Measurements from ENCODE around the gene PTMS.
A peak's percentile ranks its signal among the peaks of the same experiment; 100 is the strongest.

Gene PTMS

DNA sequence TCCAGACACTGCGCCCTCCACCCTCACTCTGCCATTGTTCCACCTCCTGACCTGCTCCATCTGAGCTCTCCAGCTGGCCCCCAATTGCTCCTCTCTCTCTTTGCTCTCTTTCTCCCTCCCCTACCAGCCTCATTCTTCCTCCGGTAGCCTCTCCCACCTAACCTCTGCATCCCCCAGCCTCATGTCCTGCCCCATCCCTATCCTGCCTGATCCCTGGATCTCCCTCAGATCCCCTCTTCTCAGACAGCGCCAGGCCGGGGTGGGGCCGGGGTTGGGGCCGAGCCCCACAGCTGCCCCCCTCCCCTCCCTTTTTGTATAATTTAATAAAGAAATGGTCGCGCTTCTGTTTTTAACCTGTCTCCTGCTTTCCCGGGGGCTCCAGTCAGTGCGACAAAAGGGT is 4.4 kb downstream of the PTMS start:
- no peak overlapping the region for H3K27ac ChIP-seq
- DNase-seq (ENCODE audit: low read depth, low spot score) = no peak

- no peak overlapping the region for H3K27ac ChIP-seq
- no peak for DNase-seq (ENCODE audit: low read depth, low spot score)
Measured at GRCh38 chr12:6771091-6771495, 4.9 kb downstream of the PTMS start.

- no peak overlapping the region for H3K27ac ChIP-seq
- DNase-seq (ENCODE audit: low read depth, low spot score) = no peak
Measured at GRCh38 chr12:6771509-6772330, 5.6 kb downstream of the PTMS start.

DNA sequence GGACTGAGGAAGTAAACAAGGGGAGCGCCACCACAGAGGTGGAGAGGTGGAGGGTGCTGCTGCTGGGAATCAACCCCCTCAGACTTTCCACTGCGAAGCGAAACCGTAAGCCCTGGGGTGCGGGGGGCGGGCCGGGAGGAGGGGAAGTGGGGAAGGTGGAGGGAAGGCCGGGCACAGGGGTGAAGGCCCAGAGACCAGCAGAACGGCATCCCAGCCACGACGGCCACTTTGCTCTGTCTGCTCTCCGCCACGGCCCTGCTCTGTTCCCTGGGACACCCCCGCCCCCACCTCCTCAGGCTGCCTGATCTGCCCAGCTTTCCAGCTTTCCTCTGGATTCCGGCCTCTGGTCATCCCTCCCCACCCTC is 6.2 kb downstream of the PTMS start, which contains the start of gene LAG3:
TSS of gene LAG3 (plus strand) at position 190 of the 365 bp plus-strand sequence. CDS start 333 bp downstream, outside the sequence.
- DNase-seq (ENCODE audit: low read depth, low spot score) = no peak
- H3K27ac ChIP-seq = no peak within 1 kb of the TSS

DNA sequence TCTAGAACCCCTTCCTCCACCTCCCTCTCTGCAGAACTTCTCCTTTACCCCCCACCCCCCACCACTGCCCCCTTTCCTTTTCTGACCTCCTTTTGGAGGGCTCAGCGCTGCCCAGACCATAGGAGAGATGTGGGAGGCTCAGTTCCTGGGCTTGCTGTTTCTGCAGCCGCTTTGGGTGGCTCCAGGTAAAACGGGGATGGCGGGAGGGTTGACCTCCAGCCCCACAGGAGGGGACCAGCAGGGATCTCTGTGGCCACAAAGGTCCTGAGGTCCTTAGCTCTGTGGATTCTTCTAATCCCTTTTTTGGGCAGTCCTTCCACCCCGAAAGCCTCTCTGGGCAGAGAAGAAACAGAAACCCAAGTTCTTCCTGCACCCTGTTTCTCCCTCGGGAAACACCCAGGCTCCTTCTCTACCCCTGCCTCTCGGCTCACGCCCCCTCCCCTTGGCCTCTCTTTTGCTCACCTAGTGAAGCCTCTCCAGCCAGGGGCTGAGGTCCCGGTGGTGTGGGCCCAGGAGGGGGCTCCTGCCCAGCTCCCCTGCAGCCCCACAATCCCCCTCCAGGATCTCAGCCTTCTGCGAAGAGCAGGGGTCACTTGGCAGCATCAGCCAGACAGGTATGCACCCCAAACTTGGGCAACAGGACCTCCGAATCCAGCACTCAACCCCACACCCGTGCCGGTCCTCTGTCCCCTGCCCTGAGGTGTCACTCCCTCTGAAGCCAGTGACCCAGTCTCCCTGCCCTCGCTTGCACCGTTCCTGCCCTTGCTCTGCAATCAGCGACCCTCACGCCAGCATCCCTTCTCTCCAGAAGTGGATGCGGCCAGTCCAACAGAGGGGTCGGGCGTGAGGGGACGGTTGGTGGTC is 6.8 kb downstream of the PTMS start:
- DNase-seq (ENCODE audit: low read depth, low spot score) = no peak
- no peak overlapping the region for H3K27ac ChIP-seq

GRCh38 chr12:6773590-6774351 is 7.6 kb downstream of the PTMS start:
- no peak overlapping the region for H3K27ac ChIP-seq
- DNase-seq (ENCODE audit: low read depth, low spot score) = no peak

- H3K27ac ChIP-seq = no peak overlapping the region
- no peak for DNase-seq (ENCODE audit: low read depth, low spot score)
Measured at GRCh38 chr12:6774499-6775062, 8.4 kb downstream of the PTMS start.

DNA sequence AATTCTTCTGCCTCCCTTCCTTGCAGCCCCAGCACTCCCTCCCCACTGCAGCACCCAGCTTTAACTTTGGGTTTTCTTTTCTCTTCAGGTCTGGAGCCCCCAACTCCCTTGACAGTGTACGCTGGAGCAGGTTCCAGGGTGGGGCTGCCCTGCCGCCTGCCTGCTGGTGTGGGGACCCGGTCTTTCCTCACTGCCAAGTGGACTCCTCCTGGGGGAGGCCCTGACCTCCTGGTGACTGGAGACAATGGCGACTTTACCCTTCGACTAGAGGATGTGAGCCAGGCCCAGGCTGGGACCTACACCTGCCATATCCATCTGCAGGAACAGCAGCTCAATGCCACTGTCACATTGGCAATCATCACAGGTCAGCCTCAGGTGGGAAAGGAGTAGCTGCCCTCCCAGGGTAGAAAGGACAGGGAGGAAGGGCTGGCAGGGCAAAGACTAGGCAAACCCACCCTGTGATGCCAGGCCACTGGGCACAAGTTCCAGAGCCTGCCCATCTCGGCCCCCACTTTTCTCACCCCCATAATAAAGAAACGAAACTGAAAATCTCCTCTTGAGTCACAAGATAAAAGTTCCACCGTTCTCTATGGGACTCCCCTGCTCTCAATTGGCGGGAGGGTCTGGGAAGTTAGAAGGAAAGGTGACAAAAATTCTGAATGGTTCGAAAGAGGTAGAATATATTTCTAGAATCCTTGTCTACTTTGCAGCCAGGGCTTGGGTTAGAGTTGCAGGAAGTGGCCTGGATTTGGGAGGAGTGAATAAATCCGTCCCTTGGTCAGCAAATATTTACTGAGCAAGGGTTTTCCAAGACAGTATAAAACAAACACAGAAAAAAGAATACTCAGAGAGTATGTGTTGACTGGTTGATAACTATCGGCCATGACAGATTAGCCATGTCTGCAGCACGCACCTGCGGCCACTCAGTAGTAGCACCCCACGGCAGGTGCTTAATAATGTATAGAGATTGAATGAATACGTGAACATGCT is 9.3 kb downstream of the PTMS start:
- H3K27ac ChIP-seq = no peak overlapping the region
- DNase-seq (ENCODE audit: low read depth, low spot score) = no peak

GRCh38 chr12:6777386-6777785 is 11.2 kb downstream of the PTMS start:
- no peak for DNase-seq (ENCODE audit: low read depth, low spot score)
- H3K27ac ChIP-seq = no peak overlapping the region

GRCh38 chr12:6778217-6778573 is 12.0 kb downstream of the PTMS start:
- H3K27ac ChIP-seq = no peak overlapping the region

GRCh38 chr12:6778574-6779550 is 12.7 kb downstream of the PTMS start:
- peak overlapping the region; percentile 38 for H3K27ac ChIP-seq
- DNase-seq (ENCODE audit: low read depth, low spot score) = peak; percentile 33

More at GRCh38 chr12:6778217-6778573, 12.0 kb downstream of the PTMS start:
- no peak for DNase-seq (ENCODE audit: low read depth, low spot score)

DNA sequence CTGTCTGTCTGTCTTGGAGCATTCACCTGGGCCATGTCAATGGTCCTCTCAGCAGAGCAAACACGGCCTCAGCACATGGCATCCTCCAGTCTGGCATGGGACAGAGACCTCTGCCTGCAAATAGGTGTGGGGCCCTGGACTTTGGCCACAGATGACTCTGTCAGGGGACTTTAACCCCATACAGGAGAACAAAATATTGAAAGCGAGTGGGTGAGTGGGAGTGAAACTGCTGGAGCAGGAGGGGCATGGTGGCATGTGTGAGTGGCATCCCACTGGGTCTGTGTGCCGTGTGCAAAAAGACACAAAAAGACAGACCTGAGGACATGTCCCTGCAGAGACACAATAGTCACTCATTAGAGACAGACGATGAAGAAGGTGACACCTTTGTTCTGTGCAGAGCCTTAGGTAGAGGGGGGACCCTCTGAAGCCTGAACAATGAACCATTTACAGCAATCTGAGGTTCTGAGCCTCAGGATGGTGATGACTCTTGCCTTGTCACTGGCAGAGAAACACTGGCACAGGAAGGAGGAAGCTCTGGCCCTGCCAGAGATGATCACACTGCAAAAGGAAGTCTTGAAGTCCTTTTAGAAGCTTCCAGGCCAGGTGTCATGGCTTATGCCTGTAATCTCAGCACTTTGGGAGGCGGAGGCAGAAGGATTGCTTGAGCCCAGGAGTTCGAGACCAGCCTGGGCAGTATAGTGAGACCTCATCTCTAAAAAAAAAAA is 13.7 kb downstream of the PTMS start:
- peak overlapping the region; percentile 38 for H3K27ac ChIP-seq
- DNase-seq (ENCODE audit: low read depth, low spot score) = no peak

DNA sequence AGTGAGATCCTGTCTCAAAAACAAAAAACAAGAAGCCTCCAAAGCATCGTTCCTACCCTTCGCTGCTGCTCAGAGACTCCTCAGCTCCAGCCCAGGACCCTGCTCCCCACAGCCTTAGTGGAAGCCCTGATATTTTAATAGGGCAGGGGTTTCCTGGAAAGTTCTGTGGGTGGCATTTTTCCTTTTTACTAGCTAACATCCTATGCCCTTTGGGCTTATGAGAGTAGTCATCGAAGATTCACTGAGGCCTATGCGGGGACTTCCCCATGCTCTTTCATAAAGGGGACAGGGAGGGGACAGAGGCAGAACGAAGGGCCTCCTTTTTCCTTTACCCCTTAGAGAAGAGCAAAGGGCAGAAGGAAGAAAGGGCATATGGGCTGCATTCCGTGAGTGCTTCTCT is 14.4 kb downstream of the PTMS start:
- H3K27ac ChIP-seq = no peak overlapping the region
- no peak for DNase-seq (ENCODE audit: low read depth, low spot score)

DNA sequence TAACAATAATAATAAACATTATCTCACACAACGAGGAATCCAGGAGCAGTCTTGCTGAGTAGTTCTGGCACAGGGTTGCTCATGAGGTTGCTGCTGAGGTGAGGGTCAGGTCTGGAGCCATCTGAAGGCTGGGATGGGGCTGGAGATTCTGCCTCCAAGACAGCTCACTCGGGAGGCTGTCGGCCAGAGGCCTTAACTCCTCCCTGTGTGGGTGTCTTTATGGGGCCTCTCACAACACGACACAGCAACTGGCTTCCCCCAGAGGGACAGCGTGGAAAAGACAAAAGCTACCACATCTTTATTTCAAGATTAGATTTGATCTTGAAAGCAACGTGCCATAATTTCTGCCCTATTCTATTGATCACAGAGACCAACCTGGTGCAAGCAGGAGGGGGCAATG is 16.0 kb downstream of the PTMS start:
- no peak for DNase-seq (ENCODE audit: low read depth, low spot score)
- no peak overlapping the region for H3K27ac ChIP-seq

DNA sequence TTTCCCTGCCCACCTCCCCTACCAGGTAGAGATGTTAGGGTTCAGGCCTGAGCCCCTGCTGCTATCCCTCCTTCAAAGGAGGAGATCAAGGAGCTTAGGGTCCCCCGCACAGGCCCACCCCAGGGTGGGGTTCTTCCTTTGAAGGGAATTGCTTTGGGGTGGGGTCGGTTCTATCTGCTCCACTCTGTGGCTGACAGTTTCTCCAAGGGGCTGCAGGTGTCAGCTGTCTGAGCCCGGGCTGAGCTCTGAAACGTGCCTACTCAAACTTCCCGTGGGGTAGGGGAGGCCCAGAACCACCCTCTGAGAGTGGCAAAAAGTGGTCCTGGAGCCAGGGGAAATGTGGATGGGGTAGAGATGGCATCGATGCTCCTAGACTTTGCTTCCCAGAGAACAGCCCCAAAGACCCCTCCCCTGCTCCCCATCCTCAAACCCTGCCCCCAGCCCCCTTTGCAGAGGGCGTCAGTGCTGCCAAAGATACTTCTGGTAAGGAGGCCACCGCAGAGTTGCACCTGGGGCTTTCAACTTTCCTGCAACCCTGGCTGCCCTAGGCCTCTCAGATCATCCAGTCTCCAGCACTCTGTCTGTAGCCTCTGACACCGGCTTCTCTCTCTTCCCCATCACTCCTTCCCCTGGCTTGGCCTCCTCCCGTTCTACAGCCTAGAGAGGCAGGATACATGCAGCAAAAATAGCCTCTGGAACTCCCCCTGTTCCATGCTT is 16.8 kb downstream of the PTMS start:
- no peak overlapping the region for H3K27ac ChIP-seq
- DNase-seq (ENCODE audit: low read depth, low spot score) = no peak

GRCh38 chr12:6783828-6784227 is 17.7 kb downstream of the PTMS start:
- DNase-seq (ENCODE audit: low read depth, low spot score) = no peak
- no peak overlapping the region for H3K27ac ChIP-seq

- no peak overlapping the region for H3K27ac ChIP-seq
- DNase-seq (ENCODE audit: low read depth, low spot score) = no peak
Measured at GRCh38 chr12:6784296-6784695, 18.1 kb downstream of the PTMS start.

Data from epithelial cell of prostate (primary cell).